Right cardiac atrium (tissue), 5 donors: ENCODE measurements around the gene PLD6. TPM values are rescaled to one million over a fixed set of nuclear protein-coding genes. Genes with fewer than 3 reads are reported as not detected.

Experiments
- ATAC-seq, 2 donors: fragments of 200-7000 bp; cut with Tn5 transposase; one replicate each; pipeline versions ENCODE4 v1.8.0 to v1.9.1; 2020; ENCODE audit warnings: moderate library complexity in 2 of 2, mild to moderate bottlenecking in 1 of 2
- DNase-seq, 3 donors: peaks; one replicate each; pipeline ENCODE4 v3.0.0-alpha.2; 2020
- H3K27ac ChIP-seq: one replicate; pipeline ENCODE4 v1.5.1; 2013; ENCODE audit warnings: mild to moderate bottlenecking, low read length, control low read depth, moderate library complexity
- H3K27me3 ChIP-seq: one replicate; pipeline ENCODE4 v1.6.1; 2013; ENCODE audit not compliant: control insufficient read depth, insufficient read depth
- H3K4me1 ChIP-seq: one replicate; pipeline ENCODE4 v1.6.1; 2013; ENCODE audit warnings: low read length; ENCODE audit not compliant: control insufficient read depth, insufficient read depth
- H3K4me3 ChIP-seq: one replicate; pipeline ENCODE4 v1.5.1; 2013; ENCODE audit warnings: low read length, control low read depth
- H3K9me3 ChIP-seq: one replicate; pipeline ENCODE4 v1.6.1; 2013; ENCODE audit warnings: low read length; ENCODE audit not compliant: control insufficient read depth
- WGBS: extraction: QIAGEN DNeasy Blood & Tissue Kit; methylation state at CpG from one replicate; pipeline ENCODE4 v1.1.7; 2013; 5-methylcytosine and 5-hydroxymethylcytosine counted together
- intact Hi-C, 4 donors: fragments of 100-400 bp; cut with DNase I; formaldehyde crosslinking; loops; one replicate each; pipeline versions ENCODE4 v1.11.0 to v1.14.0; 2022 to 2023
- polyA plus RNA-seq: library from polyadenylated mRNA; stranded (reverse); fragments of 200-250 nt; gene quantifications from one replicate; pipeline ENCODE4 v1.2.3, GENCODE V29; 2013
- total RNA-seq, 4 donors: library from RNA; stranded (reverse); fragmentation: NEBNext Ultra II Directional; extraction: Animal tissue kit (Norgen Biotek cat#: 25700); gene quantifications; one replicate each; pipeline ENCODE4 v1.2.1, GENCODE V29; 2021
- donor health status: healthy with polysubstance abuse.
- donor health status: DM: no; HTN: yes; CAD: no.
- donor health status: DM: no; HTN: no; CAD: no.
- donor health status: DM: no; HTN: yes; CAD: no; lungs with severe emphysema.
- donor health status: DM: yes; HTN: yes; CAD: no.

PLD6 gene
- total and polyA plus RNA-seq, 5 donors = 2.9 to 5.4 (median 3.8) TPM

- WGBS = 95% methylated on average over 16 of the region's 16 CpGs
Measured at GRCh38 chr17:17226451-17227265, 20.5 kb upstream of the PLD6 start.

DNA sequence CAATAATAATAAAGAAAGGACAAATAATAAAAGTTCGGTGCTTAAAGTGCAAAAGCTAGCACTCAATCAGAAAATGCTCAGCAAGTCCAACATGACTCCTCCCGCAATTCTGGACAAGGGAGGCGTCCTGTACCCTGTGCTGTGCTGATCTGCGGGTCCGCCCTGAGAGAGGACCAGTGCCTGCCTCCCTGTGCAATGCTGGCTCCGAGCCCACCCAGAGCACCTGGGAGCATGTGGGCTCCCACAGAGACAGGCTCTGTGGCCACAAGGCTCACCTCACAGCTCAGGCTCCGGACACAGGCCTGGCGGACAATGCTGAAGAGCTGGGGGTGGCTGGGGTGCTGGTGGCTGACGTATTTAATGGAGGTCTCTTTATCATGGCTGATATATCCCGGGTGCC, 19.8 kb upstream of the PLD6 start:
- Histone ChIP-seq H3K4me3 (no peak overlapping the region), H3K27ac (no peak overlapping the region), H3K27me3 (no peaks in the 10 kb centered on the region), H3K9me3 (no peaks in the 10 kb centered on the region), H3K4me1 (peaks cover 7% of the 10 kb centered on the region)
- DNase-seq (peak in 1 of 3 donors; percentile 59), ATAC-seq (no peak)
- WGBS = 94% methylated on average over 10 of the region's 10 CpGs
- intact Hi-C loops = no loop called here

More at GRCh38 chr17:17226451-17227265, 20.5 kb upstream of the PLD6 start:
- Histone ChIP-seq H3K27me3 (no peaks in the 10 kb centered on the region), H3K9me3 (no peaks in the 10 kb centered on the region), H3K4me1 (peaks cover 7% of the 10 kb centered on the region), H3K4me3 (no peak overlapping the region), H3K27ac (no peak overlapping the region)
- ATAC-seq (no peak), DNase-seq (peak in 1 of 3 donors; percentile 27)
- intact Hi-C loops = no loop called here

DNA sequence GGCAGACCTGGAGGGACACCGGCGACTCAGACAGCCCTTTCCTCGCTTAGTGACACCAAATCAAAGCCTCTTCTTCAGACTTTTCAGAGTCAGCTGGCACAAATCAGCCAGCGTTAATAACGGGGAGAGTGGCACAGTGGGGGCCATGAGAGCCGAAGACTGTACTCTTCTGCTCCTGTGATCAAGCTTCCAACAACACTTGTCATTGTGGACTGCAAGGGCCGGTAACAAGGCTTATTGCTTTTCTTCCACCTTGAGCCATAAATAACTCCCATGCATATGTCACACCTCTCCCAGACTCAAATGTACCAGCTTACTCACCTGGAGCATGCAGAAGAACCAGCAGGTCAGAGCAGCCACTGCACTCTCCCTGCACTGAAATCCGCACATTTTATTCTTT, 18.0 kb upstream of the PLD6 start:
- WGBS = 88% methylated on average over 8 of the region's 8 CpGs

GRCh38 chr17:17223736-17224135, 17.6 kb upstream of the PLD6 start:
- DNase-seq (peak in 1 of 3 donors; percentile 32), ATAC-seq (no peak)
- Histone ChIP-seq H3K4me1 (peaks cover 3% of the 10 kb centered on the region), H3K4me3 (no peak overlapping the region), H3K9me3 (no peaks in the 10 kb centered on the region), H3K27me3 (no peaks in the 10 kb centered on the region), H3K27ac (no peak overlapping the region)
- intact Hi-C loops = no loop called here
- WGBS = 94% methylated on average over 16 of the region's 16 CpGs

More for the DNA sequence above, 18.0 kb upstream of the PLD6 start:
- DNase-seq = no peak
- intact Hi-C loops = no loop called here
- Histone ChIP-seq H3K4me1 (peaks cover 7% of the 10 kb centered on the region), H3K9me3 (no peaks in the 10 kb centered on the region), H3K27ac (no peak overlapping the region), H3K4me3 (no peak overlapping the region), H3K27me3 (no peaks in the 10 kb centered on the region)
- ATAC-seq = no peak

GRCh38 chr17:17221329-17221728, 15.2 kb upstream of the PLD6 start:
- ATAC-seq = no peak
- intact Hi-C loops = no loop called here
- 91% methylated on average over 22 of the region's 22 CpGs for WGBS
- no peaks in the 10 kb centered on the region for H3K27me3 ChIP-seq
- H3K4me1 ChIP-seq = no peaks in the 10 kb centered on the region
- no peaks in the 10 kb centered on the region for H3K9me3 ChIP-seq
- no peak overlapping the region for H3K4me3 ChIP-seq
- DNase-seq = peak in 1 of 3 donors; percentile 32
- no peak overlapping the region for H3K27ac ChIP-seq

- no peak for ATAC-seq
- peak in 1 of 3 donors; percentile 8 for DNase-seq
- Histone ChIP-seq H3K9me3 (no peaks in the 10 kb centered on the region), H3K27me3 (no peaks in the 10 kb centered on the region), H3K4me1 (no peaks in the 10 kb centered on the region), H3K4me3 (no peak overlapping the region), H3K27ac (no peak overlapping the region)
- 89% methylated on average over 8 of the region's 8 CpGs for WGBS
- intact Hi-C loops = no loop called here
Measured at GRCh38 chr17:17220529-17220928, 14.4 kb upstream of the PLD6 start.

- ATAC-seq = no peak
- H3K4me3 ChIP-seq = no peak overlapping the region
- no peaks in the 10 kb centered on the region for H3K4me1 ChIP-seq
- no peaks in the 10 kb centered on the region for H3K9me3 ChIP-seq
- 92% methylated on average over 3 of the region's 3 CpGs for WGBS
- H3K27ac ChIP-seq = no peak overlapping the region
- intact Hi-C loops = no loop called here
- H3K27me3 ChIP-seq = no peaks in the 10 kb centered on the region
- DNase-seq = peak in 1 of 3 donors; percentile 1
Measured at GRCh38 chr17:17217995-17218394, 11.9 kb upstream of the PLD6 start.

DNA sequence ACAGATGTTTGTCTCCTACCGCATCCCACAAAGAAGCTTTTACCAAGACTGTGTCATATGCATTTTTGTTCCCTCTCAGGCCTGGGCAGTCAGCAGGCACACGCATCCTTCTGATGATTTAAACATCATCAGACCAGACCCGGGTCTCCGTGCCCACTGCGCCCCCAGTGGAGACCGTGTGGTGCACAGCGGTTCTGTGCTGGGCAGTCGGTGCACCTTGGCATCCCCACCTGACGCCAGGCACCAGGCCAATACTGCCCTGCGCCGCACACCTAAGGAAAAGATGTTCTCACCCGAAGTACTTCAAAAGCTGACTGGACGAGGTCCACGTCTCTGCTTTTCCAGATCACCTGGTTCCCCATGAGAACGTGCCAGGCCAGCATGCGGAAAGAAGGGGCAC, 10.6 kb upstream of the PLD6 start:
- no peaks in the 10 kb centered on the region for H3K27me3 ChIP-seq
- no peak overlapping the region for H3K27ac ChIP-seq
- WGBS = 88% methylated on average over 16 of the region's 16 CpGs
- ATAC-seq (no peak), DNase-seq (peak in 1 of 3 donors; percentile 44)
- H3K4me1 ChIP-seq = no peaks in the 10 kb centered on the region
- no peak overlapping the region for H3K4me3 ChIP-seq
- intact Hi-C loops = no loop called here
- H3K9me3 ChIP-seq = no peaks in the 10 kb centered on the region

GRCh38 chr17:17216236-17216635, 10.1 kb upstream of the PLD6 start:
- no peaks in the 10 kb centered on the region for H3K27me3 ChIP-seq
- intact Hi-C loops = no loop called here
- H3K9me3 ChIP-seq = no peaks in the 10 kb centered on the region
- 92% methylated on average over 17 of the region's 17 CpGs for WGBS
- H3K4me3 ChIP-seq = no peak overlapping the region
- no peaks in the 10 kb centered on the region for H3K4me1 ChIP-seq
- ATAC-seq (no peak), DNase-seq (peak in 1 of 3 donors; percentile 46)
- no peak overlapping the region for H3K27ac ChIP-seq

DNA sequence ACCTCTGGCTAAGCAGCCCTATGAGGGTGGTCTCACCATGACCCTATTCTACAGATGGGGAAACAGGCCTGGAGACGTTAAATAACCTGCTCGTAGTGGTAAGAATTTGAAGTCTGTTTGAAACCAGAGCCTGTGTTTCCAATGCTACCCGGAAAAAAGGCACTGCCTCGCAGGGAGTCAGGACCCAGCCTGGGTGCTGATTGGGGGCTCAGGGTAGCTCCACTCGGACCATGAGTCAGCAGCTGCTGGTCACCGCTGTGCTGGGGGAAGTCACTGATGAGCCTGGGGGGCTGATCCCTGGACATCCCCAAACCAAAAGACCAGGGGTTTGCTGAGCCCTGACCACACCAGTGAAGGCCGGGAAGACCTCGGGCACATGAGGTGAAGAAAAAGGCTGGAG, 9.4 kb upstream of the PLD6 start:
- H3K9me3 ChIP-seq = no peaks in the 10 kb centered on the region
- WGBS = 87% methylated on average over 8 of the region's 8 CpGs
- H3K4me1 ChIP-seq = no peaks in the 10 kb centered on the region
- H3K27me3 ChIP-seq = no peaks in the 10 kb centered on the region
- ATAC-seq (no peak), DNase-seq (peak in 1 of 3 donors; percentile 41)
- intact Hi-C loops = no loop called here
- H3K4me3 ChIP-seq = no peak overlapping the region
- no peak overlapping the region for H3K27ac ChIP-seq

DNA sequence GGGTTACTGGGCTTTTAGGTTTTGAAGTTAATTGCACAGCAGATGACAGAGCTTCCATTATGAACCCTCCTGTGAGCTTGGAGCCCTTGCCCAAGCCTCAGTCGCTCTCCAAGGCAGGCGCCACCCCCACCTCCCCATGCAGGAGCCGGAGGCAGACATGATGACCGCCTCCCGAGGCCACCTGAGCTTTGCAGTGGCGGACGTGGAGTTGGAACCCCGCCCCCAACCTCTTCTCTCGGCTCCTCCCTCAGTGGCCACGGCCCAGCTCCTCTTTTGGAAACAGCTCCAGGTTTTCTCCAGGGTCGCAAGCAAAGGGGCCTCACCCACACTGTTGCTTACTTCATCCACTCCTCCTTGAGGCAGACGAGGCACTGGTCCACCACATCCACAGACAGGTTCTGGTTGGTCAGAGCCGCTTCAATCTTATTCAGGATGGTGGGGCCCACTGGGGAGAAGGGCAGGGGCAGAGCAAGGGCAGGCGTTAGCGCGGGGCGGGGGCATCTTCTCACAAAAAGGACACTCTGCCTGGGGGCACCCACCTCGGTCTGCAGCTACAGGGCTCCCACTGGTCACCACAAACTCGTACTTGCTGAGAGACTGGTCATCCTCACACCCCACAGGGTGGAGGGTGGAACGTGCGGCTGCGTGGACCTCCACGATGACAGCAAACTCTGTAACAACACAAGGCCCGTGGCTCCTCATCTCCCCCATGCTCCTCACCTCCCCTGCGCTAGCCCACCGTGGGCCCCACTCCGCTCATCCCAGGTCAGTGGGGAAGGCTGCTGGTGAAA, 8.7 kb upstream of the PLD6 start:
- H3K4me3 ChIP-seq = no peak overlapping the region
- no peaks in the 10 kb centered on the region for H3K9me3 ChIP-seq
- WGBS = 87% methylated on average over 27 of the region's 27 CpGs
- ATAC-seq (no peak), DNase-seq (peak in 1 of 3 donors; percentile 48)
- no peak overlapping the region for H3K27ac ChIP-seq
- intact Hi-C loops = no loop called here
- no peaks in the 10 kb centered on the region for H3K27me3 ChIP-seq
- no peaks in the 10 kb centered on the region for H3K4me1 ChIP-seq
